Calu3 (cell line): ENCODE results near the gene FGFRL1. TPM values are rescaled to one million over a fixed set of nuclear protein-coding genes. Genes with fewer than 3 reads are reported as not detected.

ENCODE experiments used
- BruUV-seq: library from RNA; stranded (reverse); fragments of 400-500 nt; replicated peaks from 2 replicates; lab custom pipeline; 2021; lab: Mats Ljungman, UMichigan
- CTCF ChIA-PET: fragments of 300-600 bp; sonication (Branson Sonifier 250); formaldehyde crosslinking; loops from one replicate; lab custom pipeline; 2022; ENCODE audit warnings: antibody characterized with exemption; lab: Charles Lee
- DNase-seq: peaks from one replicate; pipeline ENCODE4 v3.0.0; 2022
- H3K27ac Mint-ChIP-seq: one replicate; pipeline ENCODE4 v1.8.0; 2022; ENCODE audit warnings: mixed read lengths; ENCODE audit not compliant: unreplicated experiment
- H3K27me3 Mint-ChIP-seq: one replicate; pipeline ENCODE4 v1.8.0; 2022; ENCODE audit warnings: mixed read lengths; ENCODE audit not compliant: unreplicated experiment
- H3K36me3 Mint-ChIP-seq: one replicate; pipeline ENCODE4 v1.8.0; 2022; ENCODE audit warnings: mild to moderate bottlenecking, moderate library complexity, mixed read lengths; ENCODE audit not compliant: insufficient read depth, unreplicated experiment
- H3K4me1 Mint-ChIP-seq: one replicate; pipeline ENCODE4 v1.8.0; 2022; ENCODE audit warnings: mild to moderate bottlenecking, low read depth, mixed read lengths; ENCODE audit not compliant: unreplicated experiment
- H3K4me3 Mint-ChIP-seq: one replicate; pipeline ENCODE4 v1.8.0; 2022; ENCODE audit warnings: mild to moderate bottlenecking, low read depth, moderate library complexity, mixed read lengths; ENCODE audit not compliant: unreplicated experiment
- H3K9me3 Mint-ChIP-seq: one replicate; pipeline ENCODE4 v1.8.0; 2022; ENCODE audit warnings: low read depth, mixed read lengths; ENCODE audit not compliant: unreplicated experiment
- intact Hi-C: fragments of 100-400 bp; cut with micrococcal nuclease; formaldehyde crosslinking; loops from one replicate; pipeline ENCODE4 v1.10.0; 2022; ENCODE audit not compliant: unreplicated experiment
- total RNA-seq: library from RNA; stranded (reverse); gene quantifications from 2 replicates; pipeline ENCODE4 v1.2.3, GENCODE V29; 2022
- TF ChIP-seq, protein P1 (sequence below): fragments of 200-600 bp; IDR thresholded peaks from one replicate; pipeline ENCODE4 v1.8.0; 2022; ENCODE audit warnings: antibody characterized with exemption; ENCODE audit not compliant: unreplicated experiment

FGFRL1 gene
- total RNA-seq, 1 experiment from 2014 or later, result 43.2 TPM

- H3K27me3 Mint-ChIP-seq, result peaks cover 21% of the 10 kb centered on the region
- CTCF ChIA-PET, result no interaction called here
- H3K9me3 Mint-ChIP-seq, result no peaks in the 10 kb centered on the region
- H3K27ac Mint-ChIP-seq, result no peak overlapping the region
- H3K4me1 Mint-ChIP-seq, result no peaks in the 10 kb centered on the region
- H3K36me3 Mint-ChIP-seq, result peaks cover 8% of the 10 kb centered on the region
- TF ChIP-seq, protein P1, sequence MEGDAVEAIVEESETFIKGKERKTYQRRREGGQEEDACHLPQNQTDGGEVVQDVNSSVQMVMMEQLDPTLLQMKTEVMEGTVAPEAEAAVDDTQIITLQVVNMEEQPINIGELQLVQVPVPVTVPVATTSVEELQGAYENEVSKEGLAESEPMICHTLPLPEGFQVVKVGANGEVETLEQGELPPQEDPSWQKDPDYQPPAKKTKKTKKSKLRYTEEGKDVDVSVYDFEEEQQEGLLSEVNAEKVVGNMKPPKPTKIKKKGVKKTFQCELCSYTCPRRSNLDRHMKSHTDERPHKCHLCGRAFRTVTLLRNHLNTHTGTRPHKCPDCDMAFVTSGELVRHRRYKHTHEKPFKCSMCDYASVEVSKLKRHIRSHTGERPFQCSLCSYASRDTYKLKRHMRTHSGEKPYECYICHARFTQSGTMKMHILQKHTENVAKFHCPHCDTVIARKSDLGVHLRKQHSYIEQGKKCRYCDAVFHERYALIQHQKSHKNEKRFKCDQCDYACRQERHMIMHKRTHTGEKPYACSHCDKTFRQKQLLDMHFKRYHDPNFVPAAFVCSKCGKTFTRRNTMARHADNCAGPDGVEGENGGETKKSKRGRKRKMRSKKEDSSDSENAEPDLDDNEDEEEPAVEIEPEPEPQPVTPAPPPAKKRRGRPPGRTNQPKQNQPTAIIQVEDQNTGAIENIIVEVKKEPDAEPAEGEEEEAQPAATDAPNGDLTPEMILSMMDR, result no peak
- no peak overlapping the region for H3K4me3 Mint-ChIP-seq
- no peak for DNase-seq
- intact Hi-C loops, result no loop called here
- BruUV-seq, result no TSS peak
Measured at GRCh38 chr4:1000686-1001260, 10.7 kb upstream of the FGFRL1 start.

- DNase-seq, result no peak
- CTCF ChIA-PET, result no interaction called here
- TF ChIP-seq, protein P1, result no peak
- Mint-ChIP-seq H3K27me3 (peaks cover 25% of the 10 kb centered on the region), H3K4me1 (no peaks in the 10 kb centered on the region), H3K9me3 (no peaks in the 10 kb centered on the region), H3K4me3 (no peak overlapping the region), H3K36me3 (peaks cover 8% of the 10 kb centered on the region), H3K27ac (no peak overlapping the region)
- intact Hi-C loops, result no loop called here
- no TSS peak for BruUV-seq
Measured at GRCh38 chr4:1001561-1002130, 9.8 kb upstream of the FGFRL1 start.

DNA sequence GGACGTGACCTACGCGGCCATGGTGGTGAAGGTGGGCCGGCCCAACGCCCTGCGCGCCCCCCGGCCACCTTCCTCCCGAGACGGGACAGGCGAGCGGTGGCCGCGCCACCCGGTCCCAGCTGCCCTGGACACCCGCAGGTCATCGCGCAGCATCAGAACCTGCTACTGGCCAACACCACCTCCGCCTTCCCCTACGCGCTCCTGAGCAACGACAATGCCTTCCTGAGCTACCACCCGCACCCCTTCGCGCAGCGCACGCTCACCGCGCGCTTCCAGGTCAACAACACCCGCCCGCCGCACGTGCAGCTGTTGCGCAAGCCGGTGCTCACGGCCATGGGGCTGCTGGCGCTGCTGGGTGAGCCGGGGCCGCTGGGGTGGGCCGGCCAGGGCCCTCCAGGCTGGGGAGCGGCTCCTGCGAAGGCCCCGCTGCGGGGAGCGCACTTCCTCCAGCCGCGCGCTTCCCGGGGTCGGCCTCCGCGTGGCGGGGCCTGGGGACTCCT lies 9.2 kb upstream of the FGFRL1 start:
- no TSS peak for BruUV-seq
- CTCF ChIA-PET, result no interaction called here
- TF ChIP-seq, protein P1, result no peak

GRCh38 chr4:1002631-1003251 lies 8.7 kb upstream of the FGFRL1 start:
- peaks cover 35% of the 10 kb centered on the region for H3K27me3 Mint-ChIP-seq
- no peak overlapping the region for H3K27ac Mint-ChIP-seq
- H3K4me3 Mint-ChIP-seq, result no peak overlapping the region
- intact Hi-C loops, result no loop called here
- CTCF ChIA-PET, result no interaction called here
- DNase-seq, result no peak
- TF ChIP-seq, protein P1, result no peak
- peaks cover 8% of the 10 kb centered on the region for H3K36me3 Mint-ChIP-seq
- BruUV-seq, result no TSS peak
- no peaks in the 10 kb centered on the region for H3K4me1 Mint-ChIP-seq
- H3K9me3 Mint-ChIP-seq, result no peaks in the 10 kb centered on the region

More for the DNA sequence above, 9.2 kb upstream of the FGFRL1 start:
- H3K27ac Mint-ChIP-seq, result no peak overlapping the region
- H3K4me3 Mint-ChIP-seq, result no peak overlapping the region
- H3K4me1 Mint-ChIP-seq, result no peaks in the 10 kb centered on the region
- no peak for DNase-seq
- H3K27me3 Mint-ChIP-seq, result peaks cover 30% of the 10 kb centered on the region
- intact Hi-C loops, result no loop called here
- no peaks in the 10 kb centered on the region for H3K9me3 Mint-ChIP-seq
- peaks cover 8% of the 10 kb centered on the region for H3K36me3 Mint-ChIP-seq
